GM12878 (cell line): ENCODE data around the gene KLRB1.
"Not testable (repeated sequence)": the region's sequence is repeated elsewhere in the genome, so short reads cannot be mapped to it uniquely, and the experiment has no call there.

Experiments used
- MAX ChIP-seq: IDR thresholded peaks from 2 replicates; pipeline ENCODE4 v1.6.1; 2012; ENCODE audit warnings: low read depth, low read length, improper control_type of control experiment
- MYB ChIP-seq: fragments of 150-350 bp; IDR thresholded peaks from 2 replicates; pipeline ENCODE4 v1.6.1; 2014; ENCODE audit warnings: mild to moderate bottlenecking, low read depth, low read length, borderline replicate concordance
- NRF1 ChIP-seq: conservative IDR thresholded peaks from 2 replicates; pipeline ENCODE4 v1.6.1; 2011; ENCODE audit warnings: mild to moderate bottlenecking, low read depth, low read length, improper control_type of control experiment
- POLR2A ChIP-seq: IDR thresholded peaks from 2 replicates; pipeline ENCODE4 v1.6.1; 2011; ENCODE audit warnings: low read depth, mild to moderate bottlenecking, low read length
- POLR2AphosphoS5 ChIP-seq: IDR thresholded peaks from 2 replicates; pipeline ENCODE4 v1.6.1; 2011; ENCODE audit warnings: mild to moderate bottlenecking, low read length, inconsistent platforms

GRCh38 chr12:9610606-9611005, 2.9 kb upstream of the KLRB1 start:
- not testable (repeated sequence) for TF ChIP-seq NRF1, MAX, POLR2AphosphoS5, POLR2A, MYB
